Endothelial cell of umbilical vein (primary cell): Measurements from ENCODE around the gene PAQR6.

ENCODE experiments used
- EZH2 ChIP-seq: IDR thresholded peaks from 2 replicates; pipeline ENCODE4 v1.6.1; 2012; ENCODE audit warnings: borderline replicate concordance, low read depth, mild to moderate bottlenecking, moderate library complexity, low read length, inconsistent platforms; ENCODE audit not compliant: severe bottlenecking
- POLR2A ChIP-seq: IDR thresholded peaks from 2 replicates; pipeline ENCODE4 v1.6.1; 2012; ENCODE audit warnings: low read depth, mild to moderate bottlenecking, control low read depth, low read length
- POLR2AphosphoS5 ChIP-seq: IDR thresholded peaks from 2 replicates; pipeline ENCODE4 v1.6.1; 2012; ENCODE audit warnings: low read depth, mild to moderate bottlenecking, control low read depth, low read length, moderate library complexity; ENCODE audit not compliant: insufficient read depth
- TF ChIP-seq, protein P1 (sequence below), 2 donors: IDR thresholded peaks; 1 replicate in 1 of 2; 2 replicates in 1 of 2; pipeline ENCODE4 v1.5.1; 2011; ENCODE audit warnings: low read length in 2 of 2, mild to moderate bottlenecking in 2 of 2, moderate library complexity in 2 of 2, control low read depth in 1 of 2, inconsistent platforms in 1 of 2, low read depth in 1 of 2; ENCODE audit not compliant: insufficient read depth in 1 of 2; ENCODE audit errors: extremely low read depth in 1 of 2

DNA sequence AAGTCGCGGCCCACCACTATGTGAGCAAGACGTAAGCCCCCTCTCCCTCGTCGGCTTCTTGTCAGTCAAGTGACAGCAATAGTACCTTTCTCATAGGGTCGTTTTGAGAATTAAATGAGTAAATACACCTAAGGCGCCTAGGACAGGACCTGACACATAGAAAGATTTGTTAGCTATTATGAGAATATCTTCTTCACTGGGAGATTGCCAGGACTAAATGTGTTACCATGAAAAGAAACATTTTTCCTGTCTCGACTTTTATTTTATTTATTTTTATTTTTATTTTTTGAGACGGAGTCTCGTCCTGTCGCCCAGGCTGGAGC, 34.3 kb downstream of the PAQR6 start:
- no peak for TF ChIP-seq POLR2A
- TF ChIP-seq, protein P1, sequence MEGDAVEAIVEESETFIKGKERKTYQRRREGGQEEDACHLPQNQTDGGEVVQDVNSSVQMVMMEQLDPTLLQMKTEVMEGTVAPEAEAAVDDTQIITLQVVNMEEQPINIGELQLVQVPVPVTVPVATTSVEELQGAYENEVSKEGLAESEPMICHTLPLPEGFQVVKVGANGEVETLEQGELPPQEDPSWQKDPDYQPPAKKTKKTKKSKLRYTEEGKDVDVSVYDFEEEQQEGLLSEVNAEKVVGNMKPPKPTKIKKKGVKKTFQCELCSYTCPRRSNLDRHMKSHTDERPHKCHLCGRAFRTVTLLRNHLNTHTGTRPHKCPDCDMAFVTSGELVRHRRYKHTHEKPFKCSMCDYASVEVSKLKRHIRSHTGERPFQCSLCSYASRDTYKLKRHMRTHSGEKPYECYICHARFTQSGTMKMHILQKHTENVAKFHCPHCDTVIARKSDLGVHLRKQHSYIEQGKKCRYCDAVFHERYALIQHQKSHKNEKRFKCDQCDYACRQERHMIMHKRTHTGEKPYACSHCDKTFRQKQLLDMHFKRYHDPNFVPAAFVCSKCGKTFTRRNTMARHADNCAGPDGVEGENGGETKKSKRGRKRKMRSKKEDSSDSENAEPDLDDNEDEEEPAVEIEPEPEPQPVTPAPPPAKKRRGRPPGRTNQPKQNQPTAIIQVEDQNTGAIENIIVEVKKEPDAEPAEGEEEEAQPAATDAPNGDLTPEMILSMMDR (IDR thresholded peaks at IDR 0.05; ENCODE audit: extremely low read depth in 1 of 2, insufficient read depth in 1 of 2, low read depth in 1 of 2, low read length in 2 of 2): no peak
- no peak for TF ChIP-seq EZH2
- no peak for TF ChIP-seq POLR2AphosphoS5
